Measurements from ENCODE around the gene ARHGAP6.
"Not testable (repeated sequence)": the region's sequence is repeated elsewhere in the genome, so short reads cannot be mapped to it uniquely, and the experiment has no call there.

The ARHGAP6 gene

DNA sequence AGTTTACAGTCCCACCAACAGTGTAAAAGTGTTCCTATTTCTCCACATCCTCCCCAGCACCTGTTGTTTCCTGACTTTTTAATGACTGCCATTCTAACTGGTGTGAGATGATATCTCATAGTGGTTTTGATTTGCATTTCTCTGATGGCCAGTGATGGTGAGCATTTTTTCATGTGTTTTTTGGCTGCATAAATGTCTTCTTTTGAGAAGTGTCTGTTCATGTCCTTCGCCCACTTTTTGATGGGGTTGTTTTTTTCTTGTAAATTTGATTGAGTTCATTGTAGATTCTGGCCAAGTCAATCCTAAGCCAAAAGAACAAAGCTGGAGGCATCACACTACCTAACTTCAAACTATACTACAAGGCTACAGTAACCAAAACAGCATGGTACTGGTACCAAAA, 146.5 kb downstream of the ARHGAP6 start:
- not testable (repeated sequence) for DNase-seq

DNA sequence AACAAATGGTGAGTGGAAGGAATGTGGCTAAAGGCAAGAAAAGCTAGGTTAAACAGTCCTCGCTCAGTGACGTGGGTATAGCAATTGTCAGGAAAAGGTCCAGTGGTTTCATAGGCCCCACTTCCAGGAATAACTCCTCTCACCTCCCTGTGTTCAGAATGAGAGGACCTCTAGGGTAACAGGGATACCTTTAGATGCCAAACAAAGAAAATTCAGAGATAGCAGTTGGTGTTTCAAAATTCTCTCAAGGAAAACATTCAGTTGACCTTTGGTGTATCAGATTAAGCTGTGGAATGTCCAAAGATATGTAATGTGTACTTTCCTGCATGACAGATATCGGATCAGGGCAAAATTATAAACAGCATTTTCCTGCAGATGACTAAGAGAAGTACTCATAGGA, 155.9 kb downstream of the ARHGAP6 start:
- no peak for DNase-seq

DNA sequence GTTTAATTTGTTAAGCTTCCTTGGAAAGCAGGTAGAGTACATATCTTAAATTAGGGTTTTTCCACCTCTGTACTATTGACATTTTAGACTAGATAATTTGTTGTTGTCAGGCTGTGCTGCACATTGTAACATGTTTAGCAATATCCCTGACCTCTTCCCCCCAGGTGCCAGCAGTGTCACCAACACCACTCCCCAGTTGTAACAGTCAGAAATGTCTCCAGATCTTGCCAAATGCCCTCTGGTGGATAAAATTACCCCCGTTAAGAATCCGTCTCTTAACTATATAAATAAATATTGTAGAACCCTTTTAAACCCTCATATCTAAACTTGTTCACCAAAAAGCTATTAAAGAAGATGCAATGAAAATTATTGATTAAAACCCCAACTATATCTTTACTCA, 161.5 kb downstream of the ARHGAP6 start:
- DNase-seq: no peak

DNA sequence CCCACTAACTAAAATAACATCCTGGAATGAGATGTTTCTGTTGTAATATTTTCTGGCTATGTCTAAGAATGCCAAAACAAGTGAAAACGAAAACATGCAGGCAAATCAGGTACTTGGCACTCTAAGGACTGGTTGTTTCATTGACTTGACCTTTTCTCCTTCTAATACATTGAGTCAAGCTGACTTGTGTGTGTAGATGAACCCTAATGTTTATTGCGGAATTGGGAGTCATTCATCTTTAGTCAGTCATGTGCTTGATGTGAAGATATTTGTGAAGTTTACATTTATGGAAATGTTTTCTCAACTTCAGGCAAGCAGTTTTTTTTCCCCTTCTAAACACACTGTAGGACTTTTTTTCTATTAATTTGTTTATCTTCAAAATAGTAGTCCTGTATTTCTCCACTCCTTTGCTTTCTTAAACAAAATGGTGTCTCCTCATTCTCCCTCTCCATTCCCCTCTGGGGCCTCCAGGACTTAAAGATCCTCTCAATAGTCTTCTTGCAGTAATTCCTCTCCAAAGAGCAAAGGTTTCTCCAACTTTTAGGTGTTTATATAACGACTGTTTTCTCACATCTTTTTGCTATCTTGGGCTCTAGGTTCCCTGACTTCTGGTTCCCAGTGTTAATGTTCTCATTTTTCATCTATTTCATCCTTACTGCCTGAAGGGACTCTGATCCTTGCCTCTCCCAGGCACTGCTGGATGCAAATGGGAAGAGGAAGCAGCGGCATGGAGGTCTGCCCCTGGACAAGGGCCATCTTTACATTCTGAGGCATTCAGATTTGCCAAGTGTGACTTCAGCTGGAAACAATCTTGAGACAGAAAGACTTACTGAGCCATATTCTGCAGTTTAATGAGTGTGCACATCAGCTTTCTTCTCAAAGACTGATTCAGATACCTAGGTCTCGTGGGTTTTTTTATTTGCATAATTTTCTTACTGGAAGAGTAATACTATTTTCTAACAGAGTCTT, 166.4 kb downstream of the ARHGAP6 start:
- no peak for DNase-seq

DNA sequence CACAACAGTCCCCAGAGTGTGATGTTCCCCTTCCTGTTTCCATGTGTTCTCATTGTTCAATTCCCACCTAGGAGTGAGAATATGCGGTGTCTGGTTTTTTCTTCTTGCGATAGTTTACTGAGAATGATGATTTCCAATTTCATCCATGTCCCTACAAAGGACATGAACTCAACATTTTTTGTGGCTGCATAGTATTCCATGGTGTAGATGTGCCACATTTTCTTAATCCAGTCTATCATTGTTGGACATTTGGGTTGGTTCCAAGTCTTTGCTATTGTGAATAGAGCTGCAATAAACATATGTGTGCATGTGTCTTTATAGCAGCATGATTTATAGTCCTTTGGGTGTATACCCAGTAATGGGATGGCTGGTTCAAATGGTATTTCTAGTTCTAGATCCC, 174.3 kb downstream of the ARHGAP6 start:
- DNase-seq: not testable (repeated sequence)

DNA sequence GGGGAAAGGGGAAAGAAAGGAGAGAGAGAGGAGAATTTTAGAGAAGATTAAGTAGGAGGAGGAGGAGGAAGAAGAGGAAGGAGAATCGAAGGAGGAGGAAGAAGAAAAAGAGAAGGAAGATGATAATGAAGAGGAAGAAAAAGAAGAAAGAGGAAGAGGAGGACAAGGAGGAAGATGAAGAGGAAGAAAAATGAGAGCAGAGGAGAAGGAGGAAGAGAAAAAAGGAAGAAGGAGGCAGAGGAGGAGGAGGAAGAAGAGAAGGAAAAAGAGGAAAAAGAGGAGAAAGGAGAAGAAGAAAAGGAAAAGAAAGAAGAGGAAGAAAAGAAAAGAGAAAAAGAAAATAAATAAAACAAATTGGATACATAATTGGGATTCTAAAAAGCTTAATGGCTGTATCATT, 181.4 kb downstream of the ARHGAP6 start:
- no peak for DNase-seq

DNA sequence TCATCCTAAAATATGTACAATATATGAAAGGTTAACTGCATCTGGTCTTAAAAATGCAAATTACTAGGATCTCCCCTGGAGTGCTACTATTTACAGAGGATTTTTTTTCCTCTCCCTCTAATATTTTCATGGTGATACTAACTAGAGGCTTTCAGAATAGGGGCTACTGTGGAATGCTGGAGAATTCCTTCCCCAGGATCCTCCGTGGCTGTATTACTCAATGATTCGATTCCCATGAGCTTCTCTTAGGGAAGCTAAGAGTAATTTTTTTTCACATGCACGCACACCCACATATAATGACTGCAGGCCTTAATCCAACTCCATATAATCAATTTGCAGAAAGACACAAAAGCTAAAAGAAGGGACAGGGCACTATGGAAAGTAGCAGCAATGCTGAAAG, 184.7 kb downstream of the ARHGAP6 start:
- DNase-seq: no peak

DNA sequence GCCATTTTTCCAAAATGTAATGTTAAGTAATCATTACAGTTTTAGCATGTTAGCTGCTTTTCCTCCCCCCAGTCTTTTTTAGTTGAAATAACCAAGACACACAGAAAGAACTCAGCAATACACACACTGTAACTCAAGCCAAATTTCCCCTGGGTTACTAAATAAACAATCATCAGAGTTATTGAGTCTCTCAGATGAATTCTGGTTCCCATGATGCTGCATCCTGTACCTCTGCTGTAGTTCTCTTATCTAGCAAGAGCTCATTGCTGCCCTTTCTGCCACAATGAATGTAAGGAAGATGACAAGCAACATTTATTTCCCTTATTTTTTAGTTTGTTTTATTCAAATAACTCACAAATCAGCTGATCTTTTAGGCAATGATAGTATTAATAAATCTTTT, 185.1 kb downstream of the ARHGAP6 start:
- DNase-seq: no peak

DNA sequence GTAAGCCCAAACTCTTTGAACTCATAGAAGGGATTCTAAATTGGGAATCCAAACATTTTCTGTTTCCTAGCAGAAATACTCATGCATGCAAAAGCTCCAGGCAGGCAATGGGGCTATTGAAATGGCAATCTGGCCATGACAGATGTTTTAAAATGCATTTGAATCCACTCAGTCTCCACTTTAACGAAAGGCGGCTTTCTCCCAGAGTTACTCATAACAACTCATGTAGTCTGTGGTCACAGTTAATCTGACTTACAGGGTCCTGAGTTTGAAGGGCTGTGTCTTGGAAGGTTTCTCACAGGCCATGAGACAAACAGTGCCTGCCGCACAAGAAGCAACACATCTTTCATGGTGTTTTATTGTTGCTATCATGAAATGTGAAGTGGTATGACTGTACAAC, 186.8 kb downstream of the ARHGAP6 start:
- DNase-seq: no peak

DNA sequence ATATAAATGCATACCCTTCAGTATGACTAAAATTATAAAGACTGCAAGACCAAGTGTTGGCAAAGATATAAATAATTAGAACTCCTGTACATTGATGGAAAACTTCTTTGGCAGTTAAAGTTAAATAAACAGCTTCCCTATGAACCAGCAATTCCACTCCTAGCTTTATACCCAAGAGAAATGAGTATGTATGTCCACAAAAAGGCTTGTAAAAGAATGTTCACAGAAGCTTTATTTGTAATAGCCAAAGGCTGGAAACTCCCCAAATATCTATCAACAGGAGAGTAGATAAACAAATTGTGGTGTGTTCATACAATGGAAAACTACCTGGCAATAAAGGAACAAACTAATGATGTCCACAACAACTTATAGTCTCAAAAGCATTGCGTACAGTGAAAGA, 187.7 kb downstream of the ARHGAP6 start:
- no peak for DNase-seq

DNA sequence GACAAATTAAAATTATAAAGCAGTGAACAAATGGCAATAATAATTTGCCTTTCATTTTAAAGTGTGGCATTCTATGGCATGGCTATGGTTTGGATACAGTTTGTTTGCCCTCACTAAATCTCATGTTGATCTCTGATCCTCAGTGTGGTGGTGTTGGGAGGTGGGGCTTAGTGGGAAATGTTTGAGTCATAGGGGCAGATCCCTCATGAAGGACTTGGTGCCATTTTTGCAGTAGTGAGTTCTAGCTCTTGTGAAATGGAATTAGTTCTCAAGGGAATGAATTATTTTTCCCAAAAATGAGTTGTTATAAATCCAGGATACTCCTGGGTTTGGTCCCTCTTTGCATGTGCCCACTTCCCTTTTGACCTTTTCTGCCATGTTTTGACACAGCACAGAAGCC, 191.1 kb downstream of the ARHGAP6 start:
- no peak for DNase-seq

DNA sequence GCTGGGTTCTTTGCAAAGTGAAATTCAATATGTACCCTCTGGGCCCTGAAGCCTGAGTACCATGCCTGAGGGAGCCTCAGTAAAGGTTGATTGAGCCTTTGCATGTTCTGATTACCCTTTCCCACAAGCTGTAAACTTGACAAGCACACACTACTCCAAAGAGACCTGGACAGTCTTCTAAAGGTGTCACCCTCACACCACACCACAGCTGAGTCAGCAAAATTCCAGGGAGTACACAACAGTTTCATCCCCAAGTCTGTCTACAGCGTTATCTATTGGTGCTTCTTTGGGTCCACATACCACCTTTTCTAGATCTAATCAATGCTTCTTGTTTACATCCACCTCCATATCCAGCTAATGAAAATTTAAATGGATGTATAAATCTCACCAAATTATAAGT, 191.7 kb downstream of the ARHGAP6 start:
- no peak for DNase-seq

DNA sequence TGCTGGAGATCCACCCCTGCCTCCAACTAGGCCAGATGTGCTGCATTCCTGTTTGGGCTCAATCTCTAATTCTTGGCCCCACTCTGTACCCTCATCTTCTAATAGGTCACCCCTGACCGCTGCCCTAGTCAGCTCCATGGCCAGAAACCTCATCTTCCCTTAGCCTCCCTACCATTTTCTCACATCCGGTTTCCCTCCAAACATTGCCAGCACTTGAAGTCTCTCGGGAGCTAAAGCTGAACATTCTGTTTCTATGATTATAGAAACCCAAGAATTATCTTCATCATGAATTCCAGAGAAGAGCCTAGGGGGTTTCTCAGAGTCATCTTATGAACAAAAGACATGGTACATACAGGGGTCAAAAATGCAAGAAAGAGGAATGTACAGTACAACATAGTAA, 192.8 kb downstream of the ARHGAP6 start:
- no peak for DNase-seq

DNA sequence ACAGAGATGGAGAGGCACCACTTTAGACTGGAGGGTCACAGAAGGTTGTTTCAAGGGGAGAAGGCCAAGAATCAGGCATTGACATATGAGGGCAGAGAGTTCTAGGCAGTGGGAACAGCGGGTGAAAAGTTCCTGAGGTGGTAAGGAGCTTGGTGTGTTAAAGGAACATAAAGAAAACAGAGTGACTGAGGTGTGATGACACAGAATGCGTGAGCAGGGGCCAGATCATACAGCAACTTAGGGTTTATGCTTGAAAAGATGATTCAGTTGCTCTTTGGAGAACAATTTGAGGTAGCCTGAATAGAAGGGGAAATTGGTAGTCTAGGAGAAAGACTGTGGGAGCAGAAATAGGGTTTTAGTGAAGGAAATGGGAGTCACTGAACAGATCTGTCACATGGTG, 193.3 kb downstream of the ARHGAP6 start:
- no peak for DNase-seq

DNA sequence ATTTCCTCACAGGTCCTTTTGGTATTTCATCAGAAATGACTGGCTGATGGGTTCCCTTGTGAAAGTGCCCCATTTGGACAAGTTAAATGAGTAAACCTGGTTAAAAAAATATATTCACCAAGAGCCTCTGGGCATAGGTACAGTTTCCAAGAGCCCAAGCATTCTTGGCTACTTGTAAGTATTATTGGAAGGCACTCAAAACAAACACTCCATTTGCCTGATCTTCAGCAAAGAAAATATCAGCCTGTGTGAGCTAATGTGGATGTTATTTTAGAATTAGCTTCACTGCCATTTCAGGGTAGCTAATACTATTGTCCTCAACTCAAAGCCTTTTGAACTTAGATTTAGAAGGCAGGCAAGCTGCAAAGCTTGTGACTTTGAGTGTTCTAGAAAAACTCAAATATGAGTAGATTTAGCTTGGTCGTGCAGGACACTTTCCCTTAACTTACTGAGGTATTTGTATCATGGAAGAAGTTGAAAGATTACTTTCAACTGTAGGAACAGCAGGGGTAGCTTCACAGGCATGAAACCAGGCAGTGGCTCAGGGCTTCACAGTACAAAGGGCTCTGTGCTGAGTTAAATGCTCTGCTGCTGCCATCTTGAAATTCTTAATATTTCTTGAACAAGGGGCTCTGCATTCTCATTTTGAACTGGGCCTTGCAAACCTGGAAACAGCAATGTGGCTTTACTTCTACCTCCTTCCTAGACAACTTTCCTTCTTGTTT, 195.3 kb downstream of the ARHGAP6 start:
- no peak for DNase-seq

DNA sequence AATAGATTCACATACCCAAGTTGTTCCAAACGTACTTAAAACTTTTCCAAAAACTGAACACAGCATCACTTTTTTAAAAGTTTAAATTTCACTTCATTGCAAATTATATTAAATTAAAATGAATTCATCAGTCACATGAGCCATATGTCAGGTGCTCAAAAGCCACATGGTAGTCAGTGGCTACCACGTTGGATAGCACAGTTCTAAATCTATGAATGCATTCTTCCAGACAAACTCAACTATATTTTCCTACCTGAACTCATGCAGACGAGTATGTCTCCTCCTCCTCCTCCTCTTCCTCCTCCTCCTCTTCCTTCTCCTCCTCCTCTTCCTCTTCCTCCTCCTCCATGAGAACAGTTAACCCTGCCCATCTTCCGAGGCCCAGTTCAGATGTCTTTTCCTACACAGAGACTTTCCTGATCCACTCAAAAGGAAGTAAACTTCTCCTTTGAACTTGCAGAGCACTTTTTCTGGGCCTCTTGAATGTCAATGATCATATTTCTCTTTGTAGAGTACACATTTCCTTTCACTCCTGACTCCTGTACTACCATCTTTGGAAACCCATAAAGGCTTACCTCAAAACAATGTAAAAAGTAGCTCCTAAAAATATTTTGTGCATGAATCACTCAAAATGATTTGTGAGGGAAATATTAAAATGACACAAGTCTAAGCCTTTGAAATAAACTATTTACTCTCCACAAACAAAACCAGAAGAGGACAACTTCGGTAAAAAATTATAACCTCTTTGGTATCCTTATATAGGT, 199.9 kb downstream of the ARHGAP6 start:
- no peak for DNase-seq

DNA sequence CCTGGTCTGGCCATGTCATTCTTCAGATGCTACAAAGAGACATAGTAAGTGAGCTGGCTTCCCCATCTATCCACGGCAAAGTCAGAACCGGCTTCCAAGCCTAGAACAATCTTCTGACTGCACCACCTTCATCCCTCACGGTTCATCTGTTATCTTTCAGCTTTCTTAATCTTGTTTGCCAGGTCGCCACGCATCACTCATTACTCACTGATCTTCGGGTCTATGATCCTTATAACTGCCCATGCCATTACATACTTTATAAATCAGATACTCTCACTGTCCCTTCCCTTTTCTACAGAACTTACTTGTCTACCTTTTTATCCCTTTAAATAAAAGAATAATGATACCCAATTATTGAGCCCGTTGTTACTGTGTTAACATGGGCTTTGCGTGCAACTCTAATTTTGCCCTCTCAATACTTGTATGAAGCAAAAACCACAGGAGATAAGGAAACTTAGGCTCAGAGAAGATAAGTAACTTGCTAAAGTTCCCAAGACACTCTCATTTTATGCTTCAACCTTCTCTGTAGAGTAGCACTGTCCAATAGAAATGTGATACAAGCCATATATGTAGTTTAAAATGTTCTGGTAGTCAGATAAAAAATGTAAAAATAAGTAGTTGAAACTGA, 200.8 kb downstream of the ARHGAP6 start:
- no peak for DNase-seq

DNA sequence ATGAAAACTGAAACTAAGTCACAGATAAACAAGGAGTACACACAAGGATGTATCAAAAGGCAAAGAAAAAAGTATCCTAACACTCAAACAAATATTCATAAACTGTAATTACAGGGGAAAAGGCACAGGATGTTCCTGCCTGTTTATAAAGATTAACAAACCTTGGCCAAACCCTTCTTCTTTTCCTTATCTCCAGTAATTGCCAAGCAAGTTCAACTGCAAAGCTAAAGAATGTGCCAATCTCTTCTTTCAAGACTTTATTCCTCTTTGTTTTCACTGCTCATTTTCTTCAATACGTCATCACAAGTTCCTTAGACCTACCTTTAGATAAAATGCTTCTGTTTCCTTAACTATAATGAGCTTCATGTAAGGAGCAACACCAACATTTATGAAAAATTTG, 201.3 kb downstream of the ARHGAP6 start:
- no peak for DNase-seq

DNA sequence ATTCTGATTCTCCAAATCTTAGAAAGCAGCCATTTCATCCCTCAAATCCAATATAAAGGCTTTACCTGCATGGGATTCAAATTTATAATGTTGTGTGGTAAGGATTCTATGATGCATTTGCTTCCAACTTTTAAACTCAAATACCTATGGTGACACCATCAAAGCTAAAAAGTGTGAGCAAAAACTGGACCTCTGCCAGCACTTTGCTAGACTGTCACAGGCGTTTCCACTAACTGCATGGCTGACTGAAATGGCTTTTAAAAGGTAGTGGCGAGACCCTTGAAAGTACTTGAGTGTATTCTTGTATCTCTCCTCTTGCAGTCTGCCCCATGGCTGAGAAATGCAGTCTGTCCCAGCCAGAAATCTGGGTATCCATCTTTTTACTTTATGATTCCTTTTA, 203.1 kb downstream of the ARHGAP6 start:
- DNase-seq: no peak

DNA sequence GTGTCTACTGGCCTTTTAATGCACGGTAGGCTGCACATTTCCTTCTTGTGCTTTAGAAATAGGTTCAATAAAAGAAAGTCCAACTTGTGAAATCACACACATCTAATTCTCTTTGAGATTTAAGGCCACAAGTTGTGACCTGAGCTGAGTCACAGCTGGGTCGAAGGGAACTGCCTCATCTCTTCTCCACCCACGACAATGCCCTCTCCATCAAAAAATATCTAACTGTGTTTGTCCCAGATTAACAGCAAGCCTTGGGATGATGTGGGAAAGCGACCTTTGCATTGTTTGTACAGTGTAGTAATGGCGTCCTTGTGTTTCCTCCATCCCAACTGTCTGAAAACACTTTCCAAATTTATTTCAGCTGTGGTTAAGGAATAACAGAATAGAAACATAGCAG, 203.6 kb downstream of the ARHGAP6 start:
- DNase-seq: no peak

DNA sequence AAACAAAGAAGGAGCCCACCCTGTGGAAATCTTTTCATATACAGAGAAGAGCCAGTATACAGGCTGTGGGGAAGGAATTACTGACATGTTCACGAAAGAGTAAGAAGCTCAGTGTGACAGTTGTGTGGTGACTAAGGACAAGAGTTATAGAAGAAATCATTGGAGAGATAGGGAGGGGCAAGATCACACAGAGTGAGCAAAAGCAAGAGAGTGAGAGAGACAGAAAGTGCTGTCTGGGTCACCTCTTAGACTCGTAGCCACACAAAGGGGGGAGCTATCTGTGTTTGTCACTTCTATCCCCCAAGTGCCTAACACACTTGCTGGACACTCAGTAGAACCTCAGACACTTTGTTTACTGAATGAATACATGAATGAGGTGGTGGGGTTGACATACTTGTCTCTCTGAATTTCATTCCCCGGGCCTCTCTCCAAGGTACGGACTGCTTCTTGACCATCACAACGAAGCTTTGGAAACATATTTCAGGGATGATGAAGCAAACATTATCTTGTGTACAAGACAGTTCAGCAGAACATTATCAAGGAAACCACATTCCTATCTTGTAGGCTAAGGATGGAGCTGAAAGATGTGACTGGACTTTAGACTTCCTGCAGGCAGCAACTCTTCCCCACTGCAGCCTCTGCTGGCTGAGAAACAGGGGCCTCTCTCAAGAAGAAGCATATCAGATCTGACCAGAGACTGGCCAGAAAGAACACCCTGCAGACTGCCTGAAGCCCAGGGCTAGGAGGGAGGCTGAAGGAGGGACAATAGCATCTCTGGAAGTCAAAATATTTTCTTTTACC, 204.3 kb downstream of the ARHGAP6 start:
- DNase-seq: no peak

DNA sequence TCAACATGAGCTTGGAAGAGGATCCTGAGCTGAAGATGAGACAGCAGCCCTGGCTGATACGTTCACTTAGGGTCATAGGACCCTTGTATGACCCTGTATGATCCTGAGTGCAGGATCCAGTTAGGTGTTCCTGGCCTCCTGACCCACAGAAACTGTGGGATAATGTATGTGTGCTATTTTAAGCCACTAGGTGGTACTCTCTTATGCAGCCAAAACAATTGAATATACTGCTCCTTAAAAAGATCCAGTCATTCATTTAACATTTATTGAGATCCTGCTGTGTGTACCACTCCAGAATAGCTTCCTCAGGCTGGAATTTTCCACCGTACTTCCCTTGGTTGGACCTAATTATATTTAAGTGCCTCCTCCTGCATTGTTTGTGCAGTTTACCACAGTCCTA, 205.4 kb downstream of the ARHGAP6 start:
- no peak for DNase-seq
